Hindlimb muscle (tissue), 1 donor: ENCODE data around the gene NRG3. TPM values are rescaled to one million over a fixed set of nuclear protein-coding genes. Genes with fewer than 3 reads are reported as not detected.
"Not testable (repeated sequence)": the region's sequence is repeated elsewhere in the genome, so short reads cannot be mapped to it uniquely, and the experiment has no call there.

ENCODE experiments used
- DNase-seq: peaks from one replicate; pipeline ENCODE4 v3.0.0-alpha.2; 2013
- polyA plus RNA-seq: library from polyadenylated mRNA; unstranded; fragments of 120-200 nt; gene quantifications from one replicate; pipeline ENCODE4 v1.2.1, GENCODE V29; 2013; ENCODE audit not compliant: insufficient read length

The NRG3 gene
- polyA plus RNA-seq, 1 donor: 0.19 TPM

DNA sequence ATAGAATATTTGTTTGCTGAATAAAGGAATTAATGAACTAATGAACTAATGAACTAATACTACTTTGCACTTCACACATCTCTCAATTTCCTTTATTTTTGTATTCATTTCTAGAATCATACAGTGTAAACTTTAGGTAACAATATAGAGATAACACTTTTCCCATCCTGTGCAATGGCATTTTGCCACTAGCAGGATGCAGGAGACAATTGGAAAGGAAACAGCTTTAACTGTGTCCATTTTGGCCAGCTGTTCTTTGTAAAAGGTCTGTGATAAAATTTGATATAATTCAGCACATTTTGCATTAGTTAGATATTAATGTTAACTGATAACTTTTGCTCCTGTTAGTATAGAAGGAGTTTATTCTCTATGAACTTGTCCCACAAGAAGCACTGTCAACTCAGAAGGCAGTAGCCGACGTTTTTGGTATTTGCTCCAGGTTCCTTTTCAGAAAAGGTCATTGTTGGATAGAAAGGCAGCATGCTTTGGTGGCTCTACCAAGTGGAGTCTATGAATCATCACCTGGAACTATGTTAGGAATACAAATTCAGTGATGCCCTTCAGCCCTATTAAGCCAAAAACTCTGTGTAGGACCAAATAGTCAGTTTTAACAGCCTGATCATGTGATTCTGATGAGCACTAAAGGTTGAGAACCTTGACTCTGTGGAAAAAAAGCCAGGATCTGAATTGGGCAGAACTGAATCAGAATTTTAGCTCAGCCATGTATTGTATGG, 86.6 kb downstream of the NRG3 start:
- DNase-seq: no peak

- DNase-seq: no peak
These were observed 88.6 kb downstream of the NRG3 start for GRCh38 chr10:81963606-81964005.

DNA sequence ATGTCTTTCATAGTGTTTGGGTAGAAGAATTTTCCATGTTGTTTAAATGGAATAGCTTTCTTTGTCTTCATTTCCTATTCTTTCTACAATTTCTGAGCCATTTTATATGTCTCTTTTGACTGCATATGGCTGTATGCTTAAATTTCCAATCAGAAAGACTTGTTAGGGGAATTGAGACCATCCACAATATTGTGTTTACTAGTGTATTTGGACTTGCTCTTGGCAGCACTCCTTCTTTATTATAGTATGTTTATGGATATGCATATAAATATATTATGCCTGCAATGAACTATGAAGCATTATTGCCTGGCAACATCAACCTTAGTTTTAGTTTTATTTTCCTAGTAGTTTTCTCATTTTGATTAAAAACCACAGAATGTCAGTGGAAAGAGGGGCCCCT, 92.7 kb downstream of the NRG3 start:
- no peak for DNase-seq

- DNase-seq: no peak
These were observed 94.1 kb downstream of the NRG3 start for GRCh38 chr10:81969136-81969535.

GRCh38 chr10:81978238-81978637, 103.2 kb downstream of the NRG3 start:
- DNase-seq: no peak

GRCh38 chr10:81981724-81982123, 106.7 kb downstream of the NRG3 start:
- DNase-seq: no peak

GRCh38 chr10:81984428-81984827, 109.4 kb downstream of the NRG3 start:
- no peak for DNase-seq

DNA sequence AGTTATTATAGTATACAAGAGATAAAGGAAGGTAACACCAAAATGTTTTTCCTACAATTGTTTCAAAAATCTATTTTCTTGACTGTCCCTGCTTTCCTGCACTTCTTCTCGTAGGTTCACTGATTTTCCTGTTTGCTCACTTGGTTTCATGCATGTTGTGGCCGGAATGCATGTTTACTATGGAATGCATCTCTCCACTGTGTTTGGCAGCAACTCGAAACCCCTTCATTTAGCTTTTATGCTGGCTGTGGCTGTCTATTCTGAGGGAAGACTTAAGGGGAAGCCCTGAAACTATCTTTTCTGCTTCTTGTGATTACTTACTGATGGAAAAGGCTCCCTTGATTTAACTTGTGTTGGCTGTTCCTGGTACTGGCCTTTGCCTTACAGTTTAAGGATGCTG, 120.3 kb downstream of the NRG3 start:
- no peak for DNase-seq

- no peak for DNase-seq
These were observed 121.9 kb downstream of the NRG3 start for GRCh38 chr10:81996927-81997326.

DNA sequence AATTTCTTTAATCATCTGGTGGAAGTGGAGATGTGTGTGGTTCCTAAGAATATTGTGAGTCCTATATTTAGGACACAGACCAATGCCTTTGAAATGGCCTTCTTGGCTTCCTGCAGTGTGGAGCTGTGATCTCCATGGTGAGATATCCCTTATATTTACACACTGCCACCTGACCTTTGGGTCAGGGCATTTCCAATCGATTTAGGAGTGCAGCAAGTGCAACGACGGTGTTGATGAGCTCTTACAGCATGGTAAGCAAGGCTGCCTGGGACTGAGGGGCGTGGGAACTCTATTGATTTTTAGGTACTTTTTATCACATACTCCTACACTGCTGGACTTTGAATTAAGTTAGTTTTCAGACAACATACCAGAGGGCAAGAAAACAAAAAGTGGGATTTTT, 146.0 kb downstream of the NRG3 start:
- no peak for DNase-seq

- no peak for DNase-seq
These were observed 152.7 kb downstream of the NRG3 start for GRCh38 chr10:82027711-82028110.

GRCh38 chr10:82037076-82037475, 162.1 kb downstream of the NRG3 start:
- DNase-seq: no peak

DNA sequence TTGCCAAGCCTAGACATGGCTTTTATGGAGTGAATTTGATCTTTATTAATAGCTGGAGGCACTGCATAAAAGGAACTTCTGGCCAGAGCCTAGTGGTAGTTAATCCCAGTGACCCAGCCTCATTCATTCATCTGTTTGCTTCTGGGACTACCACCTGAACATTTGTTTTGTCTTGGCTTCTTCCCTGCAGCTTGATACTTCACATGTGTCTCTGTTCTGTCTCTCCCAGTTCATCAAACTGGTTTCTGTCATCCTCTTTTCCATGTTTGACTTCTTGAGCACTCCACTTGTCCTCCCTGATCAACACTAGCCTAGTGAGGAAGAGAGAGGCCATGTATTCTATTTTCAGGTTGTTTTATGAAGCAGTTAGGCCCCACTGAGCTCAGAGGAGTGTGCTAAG, 163.6 kb downstream of the NRG3 start:
- DNase-seq: no peak

- DNase-seq: no peak
These were observed 165.3 kb downstream of the NRG3 start for GRCh38 chr10:82040336-82040735.

DNA sequence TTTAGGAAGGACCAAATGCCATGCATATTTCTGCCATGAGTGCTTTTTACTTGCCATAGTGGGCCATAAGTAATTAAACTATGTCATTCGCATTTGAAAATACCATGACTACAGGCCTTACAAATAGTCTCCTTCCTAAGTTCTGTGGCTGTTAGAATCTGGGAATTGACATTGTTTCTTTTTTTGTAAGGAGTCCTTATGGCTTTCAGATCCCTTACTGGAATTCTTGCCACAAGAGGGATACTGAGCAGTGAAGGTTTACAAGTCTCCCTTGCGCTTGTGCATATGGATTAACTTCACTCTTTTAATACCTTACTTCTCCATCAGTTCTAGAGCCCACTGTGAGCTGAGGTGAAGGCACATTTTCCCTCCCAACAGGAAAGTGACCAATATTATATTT, 166.0 kb downstream of the NRG3 start:
- DNase-seq: no peak

GRCh38 chr10:82056391-82056790, 181.4 kb downstream of the NRG3 start:
- DNase-seq: no peak

- not testable (repeated sequence) for DNase-seq
These were observed 192.2 kb downstream of the NRG3 start for GRCh38 chr10:82067192-82067591.

- DNase-seq: no peak
These were observed 193.5 kb downstream of the NRG3 start for GRCh38 chr10:82068501-82068900.

DNA sequence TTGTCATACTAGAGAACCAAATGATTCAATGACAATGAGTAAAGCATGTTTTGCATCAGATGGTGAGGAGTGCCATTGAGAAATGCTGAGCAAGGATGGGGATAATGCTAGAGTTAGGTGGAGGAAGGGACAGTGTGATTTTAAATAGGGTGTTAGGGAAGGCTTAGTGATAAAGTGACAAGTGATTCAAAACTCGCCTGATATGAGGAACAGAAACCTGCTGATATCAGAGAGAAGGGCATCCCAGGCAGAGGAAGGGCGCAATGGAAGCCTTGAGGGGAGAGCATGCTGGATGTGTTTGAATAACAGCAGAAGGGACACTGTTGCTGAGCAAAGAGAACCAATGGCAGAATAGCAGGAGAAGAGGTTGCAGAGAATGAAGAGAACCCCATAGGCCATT, 196.2 kb downstream of the NRG3 start:
- no peak for DNase-seq

DNA sequence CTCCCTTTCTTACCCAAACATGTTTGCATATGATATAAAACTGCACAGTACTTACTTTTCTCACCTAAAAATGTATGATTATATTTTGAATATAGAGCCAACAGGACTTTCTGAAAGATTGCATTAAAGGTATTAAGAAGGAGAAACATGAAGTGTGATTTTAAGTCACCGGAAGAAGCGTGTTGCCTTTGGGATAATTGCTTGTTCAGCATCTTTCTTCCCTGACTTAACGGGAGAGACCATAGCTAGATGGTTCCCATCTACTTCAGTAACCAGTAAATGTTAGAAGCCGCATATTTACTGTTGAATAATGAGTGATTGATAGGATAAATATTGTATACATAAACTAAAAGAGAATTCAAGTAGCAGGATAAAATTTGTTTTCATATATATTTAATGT, 197.1 kb downstream of the NRG3 start:
- no peak for DNase-seq

DNA sequence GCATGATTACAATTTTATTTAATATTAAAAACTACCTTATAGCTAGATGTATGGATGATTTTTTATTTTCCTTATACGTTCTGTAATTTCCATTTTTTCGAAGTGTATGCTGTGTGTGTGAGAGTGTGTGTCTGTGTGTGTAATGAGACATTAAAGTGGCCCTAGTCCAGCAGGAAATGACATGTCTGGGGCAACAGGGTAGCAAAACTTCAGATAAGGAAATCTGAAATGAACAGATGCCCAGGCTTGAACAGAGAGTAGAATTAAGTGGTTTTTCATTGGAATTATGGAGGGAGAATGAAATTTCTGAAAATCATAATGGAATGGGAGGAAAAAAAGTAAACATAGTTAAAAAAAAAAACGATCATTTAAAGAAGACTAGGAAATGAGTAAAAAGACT, 200.6 kb downstream of the NRG3 start:
- DNase-seq: no peak

DNA sequence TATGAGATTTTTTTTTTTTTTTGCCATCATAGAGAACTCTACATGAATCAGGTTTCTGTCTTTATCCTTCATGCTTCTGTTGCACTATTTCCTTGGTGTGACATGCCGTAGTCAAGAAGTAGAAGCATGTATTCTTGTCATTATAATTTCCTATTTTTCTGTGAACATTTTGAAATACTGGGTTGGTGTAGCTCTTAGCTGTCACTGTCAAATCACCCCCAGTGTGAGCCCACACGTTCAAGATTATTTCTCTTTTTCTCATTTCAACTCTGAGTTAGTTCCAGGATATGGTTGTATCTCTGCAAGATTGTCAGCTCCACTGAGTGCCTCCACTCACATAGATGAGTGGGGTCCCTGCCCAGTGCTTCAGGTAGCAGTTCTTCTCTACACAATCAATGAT, 209.5 kb downstream of the NRG3 start:
- no peak for DNase-seq

- no peak for DNase-seq
These were observed 209.9 kb downstream of the NRG3 start for GRCh38 chr10:82084904-82085303.

DNA sequence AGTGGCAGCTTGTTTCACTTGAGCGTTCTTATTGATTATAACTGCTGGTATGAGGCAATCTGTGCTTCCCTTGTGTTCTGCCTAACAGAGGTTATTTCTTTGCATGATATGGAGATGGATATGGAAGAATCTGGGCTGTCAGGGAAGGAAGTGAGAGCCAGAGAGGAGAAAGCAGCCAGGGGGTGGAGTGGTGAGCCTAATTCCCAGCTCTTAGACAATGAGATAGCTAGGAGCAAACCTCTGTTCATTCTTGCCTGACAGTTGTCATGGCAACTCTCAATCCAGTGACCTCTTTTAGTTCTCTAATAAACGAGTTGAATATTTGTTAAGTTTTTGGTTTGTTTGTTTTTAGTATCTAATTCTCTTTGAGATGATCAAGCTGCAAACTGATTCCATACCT, 214.3 kb downstream of the NRG3 start:
- no peak for DNase-seq

GRCh38 chr10:82091413-82091812, 216.4 kb downstream of the NRG3 start:
- DNase-seq: no peak
